PC-9 (cell line): ENCODE data around the gene MTA1. TPM values are rescaled to one million over a fixed set of nuclear protein-coding genes. Genes with fewer than 3 reads are reported as not detected.

ENCODE experiments used
- BruUV-seq: library from RNA; stranded (reverse); fragments of 400-500 nt; replicated peaks from 2 replicates; lab custom pipeline; 2021; lab: Mats Ljungman, UMichigan
- CTCF ChIA-PET: fragments of 300-600 bp; sonication (Branson Sonifier 250); formaldehyde crosslinking; loops from one replicate; lab custom pipeline; 2022; ENCODE audit warnings: antibody characterized with exemption; lab: Charles Lee
- POLR2A ChIA-PET: fragments of 300-600 bp; sonication (Branson Sonifier 250); formaldehyde crosslinking; loops from one replicate; lab custom pipeline; 2022; ENCODE audit warnings: antibody characterized with exemption; ENCODE audit not compliant: unreplicated experiment; lab: Charles Lee
- DNase-seq, 2 experiments: peaks; one replicate each; pipeline versions ENCODE4 v3.0.0 to v3.0.0-alpha.2; 2015 to 2022; ENCODE audit warnings: mixed read lengths in 1 of 2
- H2AFZ ChIP-seq: fragments of 200-600 bp; sonication (generic); 2 replicates; pipeline ENCODE4 v1.8.1; 2017; ENCODE audit warnings: antibody characterized with exemption
- H3F3A ChIP-seq: fragments of 200-600 bp; sonication (generic); 2 replicates; pipeline ENCODE4 v1.8.1; 2017; ENCODE audit warnings: antibody characterized with exemption, mild to moderate bottlenecking, low read depth; ENCODE audit not compliant: insufficient read depth
- H3K27ac ChIP-seq: fragments of 200-600 bp; sonication (generic); 2 replicates; pipeline ENCODE4 v1.6.1; 2016; ENCODE audit warnings: mixed run types
- H3K27me3 ChIP-seq: fragments of 200-600 bp; sonication (generic); 2 replicates; pipeline ENCODE4 v1.6.1; 2016; ENCODE audit warnings: low read depth, mixed run types; ENCODE audit not compliant: insufficient read depth
- H3K36me3 ChIP-seq: fragments of 200-600 bp; sonication (generic); 2 replicates; pipeline ENCODE4 v1.6.1; 2016; ENCODE audit warnings: low read depth, mixed run types
- H3K4me1 ChIP-seq: fragments of 200-600 bp; sonication (generic); replicated peaks from 2 replicates; pipeline ENCODE4 v1.6.1; 2016; ENCODE audit warnings: mixed run types; ENCODE audit not compliant: insufficient read depth
- H3K4me2 ChIP-seq: fragments of 200-600 bp; sonication (generic); 2 replicates; pipeline ENCODE4 v1.6.1; 2017; ENCODE audit warnings: mixed run types
- H3K4me3 ChIP-seq: fragments of 200-600 bp; sonication (generic); 2 replicates; pipeline ENCODE4 v1.6.1; 2016; ENCODE audit warnings: mixed run types
- H3K79me2 ChIP-seq: fragments of 200-600 bp; sonication (generic); 2 replicates; pipeline ENCODE4 v1.6.1; 2017; ENCODE audit warnings: low read depth, mixed run types
- H3K9me2 ChIP-seq: fragments of 200-600 bp; sonication (generic); 2 replicates; pipeline ENCODE4 v1.8.1; 2017; ENCODE audit warnings: mild to moderate bottlenecking; ENCODE audit not compliant: insufficient read depth
- H3K9me3 ChIP-seq: fragments of 200-600 bp; sonication (generic); 2 replicates; pipeline ENCODE4 v1.8.1; 2016; ENCODE audit warnings: low read depth; ENCODE audit not compliant: insufficient read depth
- H4K20me1 ChIP-seq: fragments of 200-600 bp; sonication (generic); 2 replicates; pipeline ENCODE4 v1.8.1; 2017; ENCODE audit not compliant: insufficient read depth
- CTCF ChIP-seq: fragments of 200-600 bp; sonication (generic); conservative IDR thresholded peaks from 2 replicates; pipeline ENCODE4 v1.6.1; 2017; ENCODE audit warnings: mixed run types, antibody characterized with exemption, mild to moderate bottlenecking, moderate library complexity
- EZH2 ChIP-seq: fragments of 200-600 bp; sonication (generic); IDR thresholded peaks from 2 replicates; pipeline ENCODE4 v1.8.0; 2017; ENCODE audit warnings: antibody characterized with exemption, low read depth
- intact Hi-C: fragments of 100-400 bp; cut with micrococcal nuclease; formaldehyde crosslinking; loops from one replicate; pipeline ENCODE4 v1.10.0; 2022; ENCODE audit not compliant: unreplicated experiment
- total RNA-seq: library from RNA; stranded (reverse); gene quantifications from 2 replicates; pipeline ENCODE4 v1.2.3, GENCODE V29; 2021

The MTA1 gene
- total RNA-seq, 1 experiment from 2014 or later, result 124 TPM

GRCh38 chr14:105376521-105377440 is 42.8 kb upstream of the MTA1 start:
- DNase-seq, result no peak
- Histone ChIP-seq H3K9me3 (no peaks in the 10 kb centered on the region), H3K4me2 (no peak overlapping the region), H3K9me2 (no peaks in the 10 kb centered on the region), H2AFZ (no peak overlapping the region), H3K4me3 (no peak overlapping the region), H4K20me1 (no peaks in the 10 kb centered on the region), H3K4me1 (no peaks in the 10 kb centered on the region), H3K27ac (no peak overlapping the region), H3K36me3 (no peaks in the 10 kb centered on the region), H3F3A (no peaks in the 10 kb centered on the region), H3K79me2 (no peaks in the 10 kb centered on the region), H3K27me3 (no peaks in the 10 kb centered on the region)
- BruUV-seq, result no TSS peak
- POLR2A ChIA-PET, result no interaction called here
- intact Hi-C loops, result no loop called here
- TF ChIP-seq CTCF (no peak), EZH2 (no peak)
- CTCF ChIA-PET, result no interaction called here

GRCh38 chr14:105377555-105378182 is 42.0 kb upstream of the MTA1 start:
- Histone ChIP-seq H3K36me3 (no peaks in the 10 kb centered on the region), H3F3A (no peaks in the 10 kb centered on the region), H3K27ac (no peak overlapping the region), H4K20me1 (no peaks in the 10 kb centered on the region), H3K9me2 (no peaks in the 10 kb centered on the region), H2AFZ (no peak overlapping the region), H3K4me1 (no peaks in the 10 kb centered on the region), H3K4me3 (no peak overlapping the region), H3K9me3 (no peaks in the 10 kb centered on the region), H3K79me2 (no peaks in the 10 kb centered on the region), H3K27me3 (no peaks in the 10 kb centered on the region), H3K4me2 (no peak overlapping the region)
- no peak for TF ChIP-seq EZH2
- no peak for TF ChIP-seq CTCF
- POLR2A ChIA-PET, result no interaction called here
- CTCF ChIA-PET, result no interaction called here
- intact Hi-C loops, result no loop called here
- DNase-seq, result no peak
- no TSS peak for BruUV-seq

GRCh38 chr14:105378199-105378598 is 41.4 kb upstream of the MTA1 start:
- DNase-seq, result no peak
- no peaks in the 10 kb centered on the region for H3F3A ChIP-seq
- H3K4me2 ChIP-seq, result no peak overlapping the region
- no peaks in the 10 kb centered on the region for H3K27me3 ChIP-seq
- H3K79me2 ChIP-seq, result no peaks in the 10 kb centered on the region
- CTCF ChIA-PET, result no interaction called here
- H3K9me2 ChIP-seq, result no peaks in the 10 kb centered on the region
- TF ChIP-seq CTCF, result no peak
- no peak for TF ChIP-seq EZH2
- POLR2A ChIA-PET, result no interaction called here
- no peak overlapping the region for H2AFZ ChIP-seq
- no peak overlapping the region for H3K4me3 ChIP-seq
- intact Hi-C loops, result no loop called here
- H3K27ac ChIP-seq, result no peak overlapping the region
- H4K20me1 ChIP-seq, result no peaks in the 10 kb centered on the region
- H3K4me1 ChIP-seq, result no peaks in the 10 kb centered on the region
- H3K9me3 ChIP-seq, result no peaks in the 10 kb centered on the region
- no TSS peak for BruUV-seq
- no peaks in the 10 kb centered on the region for H3K36me3 ChIP-seq
